HG02798 (cell line): ENCODE measurements around the gene TMEM156.
A peak's percentile ranks its signal among the peaks of the same experiment; 100 is the strongest.
"Not testable (repeated sequence)": the region's sequence is repeated elsewhere in the genome, so short reads cannot be mapped to it uniquely, and the experiment has no call there.

Source experiments
- ATAC-seq: cut with Tn5 transposase; IDR thresholded peaks from one replicate; pipeline ENCODE4 v1.9.1; 2021; ENCODE audit warnings: mild to moderate bottlenecking; ENCODE audit not compliant: unreplicated experiment, poor library complexity

The TMEM156 gene

GRCh38 chr4:39044364-39044955 is 12.3 kb upstream of the TMEM156 start:
- peak; percentile 83 for ATAC-seq

- ATAC-seq, result no peak
Observed at GRCh38 chr4:39043861-39044363, 11.7 kb upstream of the TMEM156 start.

- ATAC-seq, result no peak
Observed at GRCh38 chr4:39043058-39043860, 11.1 kb upstream of the TMEM156 start.

GRCh38 chr4:39042366-39042765 is 10.2 kb upstream of the TMEM156 start:
- ATAC-seq, result no peak

GRCh38 chr4:39039108-39039507 is 6.9 kb upstream of the TMEM156 start:
- no peak for ATAC-seq

GRCh38 chr4:39037941-39038340 is 5.7 kb upstream of the TMEM156 start:
- no peak for ATAC-seq

- no peak for ATAC-seq
Observed at GRCh38 chr4:39037491-39037825, 5.2 kb upstream of the TMEM156 start.

- no peak for ATAC-seq
Observed at GRCh38 chr4:39036172-39036571, 4.0 kb upstream of the TMEM156 start.

- ATAC-seq, result not testable (repeated sequence)
Observed at GRCh38 chr4:39031590-39032020, 604 bp downstream of the TMEM156 start.

GRCh38 chr4:39030725-39031124 is 1.5 kb downstream of the TMEM156 start:
- no peak for ATAC-seq

GRCh38 chr4:39029752-39030694 is 2.2 kb downstream of the TMEM156 start:
- ATAC-seq, result peak; percentile 47

GRCh38 chr4:39026096-39026495 is 6.1 kb downstream of the TMEM156 start:
- ATAC-seq, result no peak

- no peak for ATAC-seq
Observed at GRCh38 chr4:39025552-39026085, 6.6 kb downstream of the TMEM156 start.

- ATAC-seq, result no peak
Observed at GRCh38 chr4:39024311-39024865, 7.8 kb downstream of the TMEM156 start.

GRCh38 chr4:39023059-39023458 is 9.2 kb downstream of the TMEM156 start:
- ATAC-seq, result no peak

GRCh38 chr4:39022241-39022640 is 10.0 kb downstream of the TMEM156 start:
- ATAC-seq, result no peak

GRCh38 chr4:39021631-39022030 is 10.6 kb downstream of the TMEM156 start:
- ATAC-seq, result no peak

- no peak for ATAC-seq
Observed at GRCh38 chr4:39020130-39020529, 12.1 kb downstream of the TMEM156 start.

GRCh38 chr4:39014028-39014427 is 18.2 kb downstream of the TMEM156 start:
- no peak for ATAC-seq

- no peak for ATAC-seq
Observed at GRCh38 chr4:39004758-39005157, 27.5 kb downstream of the TMEM156 start.
